A673 (cell line): ENCODE results near the gene WFS1.

Experiments used
- CTCF ChIP-seq: fragments of 300-800, 200-600 bp; sonication (generic); conservative IDR thresholded peaks from 2 replicates; pipeline ENCODE4 v1.5.1; 2017; ENCODE audit warnings: low read depth, mild to moderate bottlenecking, antibody characterized with exemption, low read length, moderate library complexity, mixed read lengths
- EZH2 ChIP-seq: fragments of 200-600 bp; sonication (generic); IDR thresholded peaks from 2 replicates; pipeline ENCODE4 v1.6.1; 2017; ENCODE audit warnings: borderline replicate concordance, low read depth, mild to moderate bottlenecking, mixed read lengths, antibody characterized with exemption, low read length; ENCODE audit not compliant: poor library complexity, severe bottlenecking

GRCh38 chr4:6295495-6295894 is 25.8 kb downstream of the WFS1 start:
- no peak for TF ChIP-seq CTCF
- no peak for TF ChIP-seq EZH2
